Endodermal cell (in vitro differentiated cells): ENCODE results near the gene AMOTL2. TPM values are rescaled to one million over a fixed set of nuclear protein-coding genes. Genes with fewer than 3 reads are reported as not detected.

ENCODE experiments used
- DNase-seq: peaks from one replicate; pipeline ENCODE4 v3.0.0-alpha.2; 2017
- H3K27ac ChIP-seq: 2 replicates; pipeline ENCODE4 v1.5.1; 2013; ENCODE audit warnings: mild to moderate bottlenecking, low read depth, low read length, moderate library complexity
- H3K27me3 ChIP-seq: 2 replicates; pipeline ENCODE4 v1.6.1; 2013; ENCODE audit warnings: mild to moderate bottlenecking, low read length, moderate library complexity; ENCODE audit not compliant: insufficient read depth, control insufficient read depth, poor library complexity, severe bottlenecking
- H3K36me3 ChIP-seq: 2 replicates; pipeline ENCODE4 v1.7.0; 2013; ENCODE audit warnings: mild to moderate bottlenecking, low read length, moderate library complexity; ENCODE audit not compliant: control insufficient read depth, insufficient read depth
- H3K4me1 ChIP-seq: one replicate; pipeline ENCODE4 v1.7.0; 2013; ENCODE audit warnings: low read length; ENCODE audit not compliant: control insufficient read depth, insufficient read depth
- H3K4me3 ChIP-seq: 2 replicates; pipeline ENCODE4 v1.5.1; 2013; ENCODE audit warnings: mild to moderate bottlenecking, low read length, moderate library complexity
- H3K9ac ChIP-seq: 2 replicates; pipeline ENCODE4 v1.6.1; 2013; ENCODE audit warnings: mild to moderate bottlenecking, low read length, moderate library complexity; ENCODE audit not compliant: poor library complexity, severe bottlenecking; ENCODE audit errors: extremely low read depth
- H3K9me3 ChIP-seq: 2 replicates; pipeline ENCODE4 v1.6.1; 2013; ENCODE audit warnings: mild to moderate bottlenecking, low read length, moderate library complexity; ENCODE audit not compliant: control insufficient read depth
- H3K27ac Mint-ChIP-seq: 2 replicates; pipeline ENCODE4 v1.8.0; 2020; ENCODE audit warnings: mixed read lengths
- H3K27me3 Mint-ChIP-seq: 2 replicates; pipeline ENCODE4 v1.8.0; 2021; ENCODE audit warnings: mild to moderate bottlenecking, mixed read lengths; ENCODE audit not compliant: insufficient read depth
- H3K36me3 Mint-ChIP-seq: 2 replicates; pipeline ENCODE4 v1.8.0; 2020; ENCODE audit warnings: low read depth, mixed read lengths
- H3K4me1 Mint-ChIP-seq: 2 replicates; pipeline ENCODE4 v1.8.0; 2020; ENCODE audit warnings: mixed read lengths
- H3K4me3 Mint-ChIP-seq: 2 replicates; pipeline ENCODE4 v1.8.0; 2020; ENCODE audit warnings: mild to moderate bottlenecking, moderate library complexity, mixed read lengths
- H3K9me3 Mint-ChIP-seq: 2 replicates; pipeline ENCODE4 v1.8.0; 2020; ENCODE audit warnings: mild to moderate bottlenecking, mixed read lengths
- CTCF ChIP-seq: fragments of 200-600 bp; sonication (generic); conservative IDR thresholded peaks from 2 replicates; pipeline ENCODE4 v1.5.0; 2021; ENCODE audit warnings: antibody characterized with exemption, mild to moderate bottlenecking
- WGBS, 2 experiments: methylation state at CpG; one replicate each; pipeline versions ENCODE4 v1.1.5 to v1.1.7; 2013; ENCODE audit warnings: missing lambda C conversion rate in 2 of 2, mixed read lengths in 1 of 2; ENCODE audit not compliant: insufficient coverage in 1 of 2, insufficient read length in 1 of 2; 5-methylcytosine and 5-hydroxymethylcytosine counted together
- long read RNA-seq, 4 experiments: library from polyadenylated mRNA in 2 of 4; library from RNA in 1 of 4; library from capped mRNA in 1 of 4; stranded (forward) in 3 of 4; unstranded in 1 of 4; transcript quantifications; one replicate each; pipeline ENCODE4 v2.0.0, GENCODE V29; 2020 to 2021; ENCODE audit warnings: inconsistent platforms in 1 of 4
- polyA plus RNA-seq, 2 experiments: library from polyadenylated mRNA; stranded (reverse); fragments of 50-300 nt; gene quantifications; one replicate each; pipeline ENCODE4 v1.2.3, GENCODE V29; 2013
- total RNA-seq, 2 donors: library from RNA; stranded (reverse); fragmentation: NEBNext Ultra II Directional in 1 of 2; extraction: Animal tissue kit (Norgen Biotek cat#: 25700) in 1 of 2; gene quantifications; 2 replicates in 1 of 2; 3 replicates in 1 of 2; pipeline ENCODE4 v1.2.1, GENCODE V29; 2021

AMOTL2 gene
- total RNA-seq = 100 to 1,000 TPM; 109 to 153 TPM
- polyA plus RNA-seq (2013, experiment 1 of 2) = 59.2 TPM
- 56.9 TPM for polyA plus RNA-seq (2013, experiment 2 of 2)
- long read RNA-seq, experiment 1, full-length matches to known transcripts = 1 of 41 reads
- long read RNA-seq, experiment 1, partial matches to known transcripts = 31 of 41 reads
- long read RNA-seq, experiment 1, other reads (novel, unspliced or antisense) = 9 of 41 reads
- long read RNA-seq, experiment 2, full-length matches to known transcripts = 104 of 148 reads
- long read RNA-seq, experiment 2, partial matches to known transcripts = 27 of 148 reads
- long read RNA-seq, experiment 2, other reads (novel, unspliced or antisense) = 17 of 148 reads
- long read RNA-seq, experiment 3, full-length matches to known transcripts = 332 of 382 reads
- long read RNA-seq, experiment 3, partial matches to known transcripts = 33 of 382 reads
- long read RNA-seq, experiment 3, other reads (novel, unspliced or antisense) = 17 of 382 reads
- long read RNA-seq, experiment 4, partial matches to known transcripts = 0 of 4 reads
- long read RNA-seq, experiment 4, other reads (novel, unspliced or antisense) = 4 of 4 reads

GRCh38 chr3:134374105-134374790, at the start of gene AMOTL2:
Gene AMOTL2, minus strand, starts transcription at chr3:134374447. Its CDS starts 3,014 bp downstream, at chr3:134371433.
- WGBS, 2 experiments = 0 to 1% methylated on average over 19 to 78 of the region's 78 CpGs
- H3K9me3 Mint-ChIP-seq = no peaks in the 10 kb centered on the region
- H3K27ac ChIP-seq = peak within 1 kb of the TSS; percentile 100
- peak within 1 kb of the TSS; percentile 93 for H3K4me3 Mint-ChIP-seq
- H3K4me3 ChIP-seq = peak within 1 kb of the TSS; percentile 88
- peaks cover 26% of the 10 kb centered on the region for H3K4me1 ChIP-seq
- H3K27me3 Mint-ChIP-seq = peaks cover 27% of the 10 kb centered on the region
- peak within 1 kb of the TSS; percentile 100 for H3K9ac ChIP-seq
- H3K27ac Mint-ChIP-seq = peak within 1 kb of the TSS; percentile 96
- DNase-seq = peak; percentile 98
- TF ChIP-seq CTCF = no peak
- H3K9me3 ChIP-seq = no peaks in the 10 kb centered on the region
- H3K27me3 ChIP-seq = no peaks in the 10 kb centered on the region
- H3K36me3 Mint-ChIP-seq = peaks cover 31% of the 10 kb centered on the region
- H3K36me3 ChIP-seq = peaks cover 25% of the 10 kb centered on the region
- H3K4me1 Mint-ChIP-seq = peaks cover 61% of the 10 kb centered on the region

GRCh38 chr3:134423153-134423552, 48.9 kb upstream of the AMOTL2 start:
- no peaks in the 10 kb centered on the region for H3K9me3 Mint-ChIP-seq
- no peaks in the 10 kb centered on the region for H3K36me3 Mint-ChIP-seq
- no peak overlapping the region for H3K4me3 Mint-ChIP-seq
- TF ChIP-seq CTCF = no peak
- no peaks in the 10 kb centered on the region for H3K27me3 Mint-ChIP-seq
- H3K36me3 ChIP-seq = no peaks in the 10 kb centered on the region
- no peaks in the 10 kb centered on the region for H3K4me1 ChIP-seq
- no peak overlapping the region for H3K4me3 ChIP-seq
- no peak overlapping the region for H3K27ac ChIP-seq
- WGBS, 2 experiments = 50 to 69% methylated on average over 2 of the region's 2 CpGs
- no peaks in the 10 kb centered on the region for H3K9me3 ChIP-seq
- no peak overlapping the region for H3K9ac ChIP-seq
- no peaks in the 10 kb centered on the region for H3K4me1 Mint-ChIP-seq
- DNase-seq = peak; percentile 77
- no peak overlapping the region for H3K27ac Mint-ChIP-seq
- H3K27me3 ChIP-seq = no peaks in the 10 kb centered on the region

- WGBS, 2 experiments = 72 to 86% methylated on average over 5 of the region's 5 CpGs
- Mint-ChIP-seq H3K9me3 (no peaks in the 10 kb centered on the region), H3K27ac (peak overlapping the region; percentile 28)
Measured at GRCh38 chr3:134419960-134420321, 45.7 kb upstream of the AMOTL2 start.

More at GRCh38 chr3:134419960-134420321, 45.7 kb upstream of the AMOTL2 start:
- no peaks in the 10 kb centered on the region for H3K9me3 ChIP-seq
- Mint-ChIP-seq H3K4me1 (no peaks in the 10 kb centered on the region), H3K36me3 (no peaks in the 10 kb centered on the region), H3K4me3 (no peak overlapping the region), H3K27me3 (no peaks in the 10 kb centered on the region)
- no peaks in the 10 kb centered on the region for H3K4me1 ChIP-seq
- DNase-seq = no peak
- H3K27ac ChIP-seq = no peak overlapping the region
- H3K27me3 ChIP-seq = no peaks in the 10 kb centered on the region
- H3K4me3 ChIP-seq = no peak overlapping the region
- H3K9ac ChIP-seq = no peak overlapping the region
- TF ChIP-seq CTCF = no peak
- H3K36me3 ChIP-seq = no peaks in the 10 kb centered on the region
